ENCODE measurements around the gene TMEM200B.
"Not testable (repeated sequence)": the region's sequence is repeated elsewhere in the genome, so short reads cannot be mapped to it uniquely, and the experiment has no call there.

DNA sequence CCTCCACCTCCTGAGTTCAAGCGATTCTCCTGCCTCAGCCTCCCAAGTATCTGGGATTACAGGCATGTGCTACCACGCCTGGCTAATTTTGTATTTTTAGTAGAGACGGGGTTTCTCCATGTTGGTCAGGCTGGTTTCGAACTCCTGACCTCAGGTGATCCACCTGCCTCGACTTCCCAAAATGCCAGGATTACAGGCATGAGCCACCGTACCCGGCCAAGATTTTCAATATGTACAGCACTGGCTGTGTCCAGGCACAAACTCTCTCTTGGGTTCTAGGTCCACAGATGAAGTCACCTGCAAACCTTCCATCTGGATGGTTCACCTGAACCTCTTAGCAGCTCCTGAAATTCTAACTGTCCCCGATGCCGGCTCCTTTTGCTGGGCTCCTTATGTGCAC lies 26.6 kb upstream of the TMEM200B start:
- TF ChIP-seq EZH2 (IDR thresholded peaks at IDR 0.05); YY1 (IDR thresholded peaks at IDR 0.05; ENCODE audit: extremely low read depth, insufficient replicate concordance, low read depth, low read length); POLR2AphosphoS5 (IDR thresholded peaks at IDR 0.05; ENCODE audit: low read depth, low read length); SRF (IDR thresholded peaks at IDR 0.05; ENCODE audit: low read depth); POLR2A (IDR thresholded peaks at IDR 0.05; ENCODE audit: borderline replicate concordance, extremely low read depth, insufficient read depth, insufficient read length): not testable (repeated sequence)
- TF ChIP-seq, protein P1, sequence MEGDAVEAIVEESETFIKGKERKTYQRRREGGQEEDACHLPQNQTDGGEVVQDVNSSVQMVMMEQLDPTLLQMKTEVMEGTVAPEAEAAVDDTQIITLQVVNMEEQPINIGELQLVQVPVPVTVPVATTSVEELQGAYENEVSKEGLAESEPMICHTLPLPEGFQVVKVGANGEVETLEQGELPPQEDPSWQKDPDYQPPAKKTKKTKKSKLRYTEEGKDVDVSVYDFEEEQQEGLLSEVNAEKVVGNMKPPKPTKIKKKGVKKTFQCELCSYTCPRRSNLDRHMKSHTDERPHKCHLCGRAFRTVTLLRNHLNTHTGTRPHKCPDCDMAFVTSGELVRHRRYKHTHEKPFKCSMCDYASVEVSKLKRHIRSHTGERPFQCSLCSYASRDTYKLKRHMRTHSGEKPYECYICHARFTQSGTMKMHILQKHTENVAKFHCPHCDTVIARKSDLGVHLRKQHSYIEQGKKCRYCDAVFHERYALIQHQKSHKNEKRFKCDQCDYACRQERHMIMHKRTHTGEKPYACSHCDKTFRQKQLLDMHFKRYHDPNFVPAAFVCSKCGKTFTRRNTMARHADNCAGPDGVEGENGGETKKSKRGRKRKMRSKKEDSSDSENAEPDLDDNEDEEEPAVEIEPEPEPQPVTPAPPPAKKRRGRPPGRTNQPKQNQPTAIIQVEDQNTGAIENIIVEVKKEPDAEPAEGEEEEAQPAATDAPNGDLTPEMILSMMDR (IDR thresholded peaks at IDR 0.05 in 2 of 3, conservative IDR thresholded peaks at IDR 0.05 in 1 of 3; ENCODE audit: borderline replicate concordance in 1 of 3, insufficient read depth in 1 of 3, low read depth in 2 of 3, low read length in 2 of 3), result not testable (repeated sequence)
- TF ChIP-seq, protein P2, sequence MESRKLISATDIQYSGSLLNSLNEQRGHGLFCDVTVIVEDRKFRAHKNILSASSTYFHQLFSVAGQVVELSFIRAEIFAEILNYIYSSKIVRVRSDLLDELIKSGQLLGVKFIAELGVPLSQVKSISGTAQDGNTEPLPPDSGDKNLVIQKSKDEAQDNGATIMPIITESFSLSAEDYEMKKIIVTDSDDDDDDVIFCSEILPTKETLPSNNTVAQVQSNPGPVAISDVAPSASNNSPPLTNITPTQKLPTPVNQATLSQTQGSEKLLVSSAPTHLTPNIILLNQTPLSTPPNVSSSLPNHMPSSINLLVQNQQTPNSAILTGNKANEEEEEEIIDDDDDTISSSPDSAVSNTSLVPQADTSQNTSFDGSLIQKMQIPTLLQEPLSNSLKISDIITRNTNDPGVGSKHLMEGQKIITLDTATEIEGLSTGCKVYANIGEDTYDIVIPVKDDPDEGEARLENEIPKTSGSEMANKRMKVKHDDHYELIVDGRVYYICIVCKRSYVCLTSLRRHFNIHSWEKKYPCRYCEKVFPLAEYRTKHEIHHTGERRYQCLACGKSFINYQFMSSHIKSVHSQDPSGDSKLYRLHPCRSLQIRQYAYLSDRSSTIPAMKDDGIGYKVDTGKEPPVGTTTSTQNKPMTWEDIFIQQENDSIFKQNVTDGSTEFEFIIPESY (IDR thresholded peaks at IDR 0.05; ENCODE audit: extremely low read depth, insufficient replicate concordance, low read length), result not testable (repeated sequence)

All from HCT116 (cell line).